ENCODE results near the gene TEDC1.
A peak's percentile ranks its signal among the peaks of the same experiment; 100 is the strongest.

TEDC1 gene

GRCh38 chr14:105487986-105488777 lies 2.9 kb upstream of the TEDC1 start:
- TF ChIP-seq CTCF (IDR thresholded peaks at IDR 0.05), result no peak

- no peak for TF ChIP-seq CTCF (IDR thresholded peaks at IDR 0.05)
Measured at GRCh38 chr14:105488781-105489541, 2.1 kb upstream of the TEDC1 start.

DNA sequence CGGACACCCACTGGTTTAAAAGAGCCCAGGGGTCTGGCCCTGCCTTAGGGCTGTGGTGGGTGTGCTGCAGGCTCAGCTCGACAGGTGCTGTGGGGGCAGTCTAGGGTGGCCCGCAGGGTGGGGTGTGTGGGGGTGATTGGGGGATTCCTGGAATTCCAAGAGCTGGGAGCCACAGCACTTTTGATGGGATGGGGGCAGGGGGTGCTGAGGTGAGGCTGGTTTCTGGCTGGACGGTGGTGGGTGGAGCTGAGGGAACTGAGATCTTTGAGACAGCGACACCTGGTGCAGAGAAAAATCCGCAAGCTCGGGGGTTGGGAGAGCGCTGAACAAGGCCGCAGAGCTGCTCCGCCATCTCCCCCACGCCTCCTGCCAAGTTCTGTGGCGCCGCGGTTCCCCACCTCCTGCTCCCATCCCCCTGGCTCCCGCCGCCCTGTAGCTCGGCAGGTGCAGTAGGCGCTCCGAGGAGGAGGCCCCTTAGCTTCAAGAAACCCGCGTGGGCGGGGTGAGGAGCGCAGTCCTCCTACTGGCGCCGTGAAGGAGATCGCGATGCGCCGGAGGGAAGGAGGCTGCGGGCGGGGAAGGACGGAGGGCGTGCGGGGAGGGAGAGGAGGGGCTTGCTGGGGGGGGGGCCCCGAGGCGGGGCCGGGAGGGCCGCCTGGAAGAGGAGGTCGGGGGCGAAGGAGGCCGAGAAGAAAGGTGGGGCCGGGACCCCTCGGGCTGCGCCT lies 1.3 kb upstream of the TEDC1 start:
- peak; percentile 61 for TF ChIP-seq CTCF (IDR thresholded peaks at IDR 0.05)

- TF ChIP-seq CTCF (IDR thresholded peaks at IDR 0.05), result no peak
Measured at GRCh38 chr14:105490267-105490571, 827 bp upstream of the TEDC1 start.

DNA sequence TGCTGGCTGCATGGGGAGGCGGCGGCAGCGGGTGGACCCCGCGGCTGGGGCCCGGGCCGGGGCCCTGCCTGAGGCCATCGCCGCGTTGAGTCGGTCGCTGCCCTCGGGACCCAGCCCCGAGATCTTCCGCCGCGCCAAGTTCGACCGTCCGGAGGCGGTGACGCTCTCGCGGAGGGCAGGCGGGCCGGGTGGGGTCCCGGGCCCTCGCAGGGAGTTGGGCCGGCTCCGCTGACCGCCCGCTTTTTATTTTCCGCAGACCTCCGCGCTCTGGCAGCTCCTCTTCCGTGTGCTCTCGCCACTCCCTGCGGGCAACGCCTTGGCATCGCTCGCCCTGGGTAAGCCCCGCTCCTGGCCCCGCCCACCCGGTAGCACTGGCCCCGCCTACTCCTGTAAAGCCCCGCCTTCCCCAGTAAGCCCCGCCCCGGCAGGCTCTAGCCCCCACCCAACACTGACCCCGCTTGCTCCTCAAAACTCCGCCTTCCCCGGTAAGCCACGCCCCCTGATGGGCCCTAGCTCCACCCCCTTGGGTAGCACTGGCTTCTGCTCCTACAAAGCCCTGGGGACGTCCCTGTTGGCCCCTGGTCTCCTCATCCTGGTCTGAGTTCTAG lies 424 bp downstream of the TEDC1 start:
- TF ChIP-seq CTCF (IDR thresholded peaks at IDR 0.05), result no peak

DNA sequence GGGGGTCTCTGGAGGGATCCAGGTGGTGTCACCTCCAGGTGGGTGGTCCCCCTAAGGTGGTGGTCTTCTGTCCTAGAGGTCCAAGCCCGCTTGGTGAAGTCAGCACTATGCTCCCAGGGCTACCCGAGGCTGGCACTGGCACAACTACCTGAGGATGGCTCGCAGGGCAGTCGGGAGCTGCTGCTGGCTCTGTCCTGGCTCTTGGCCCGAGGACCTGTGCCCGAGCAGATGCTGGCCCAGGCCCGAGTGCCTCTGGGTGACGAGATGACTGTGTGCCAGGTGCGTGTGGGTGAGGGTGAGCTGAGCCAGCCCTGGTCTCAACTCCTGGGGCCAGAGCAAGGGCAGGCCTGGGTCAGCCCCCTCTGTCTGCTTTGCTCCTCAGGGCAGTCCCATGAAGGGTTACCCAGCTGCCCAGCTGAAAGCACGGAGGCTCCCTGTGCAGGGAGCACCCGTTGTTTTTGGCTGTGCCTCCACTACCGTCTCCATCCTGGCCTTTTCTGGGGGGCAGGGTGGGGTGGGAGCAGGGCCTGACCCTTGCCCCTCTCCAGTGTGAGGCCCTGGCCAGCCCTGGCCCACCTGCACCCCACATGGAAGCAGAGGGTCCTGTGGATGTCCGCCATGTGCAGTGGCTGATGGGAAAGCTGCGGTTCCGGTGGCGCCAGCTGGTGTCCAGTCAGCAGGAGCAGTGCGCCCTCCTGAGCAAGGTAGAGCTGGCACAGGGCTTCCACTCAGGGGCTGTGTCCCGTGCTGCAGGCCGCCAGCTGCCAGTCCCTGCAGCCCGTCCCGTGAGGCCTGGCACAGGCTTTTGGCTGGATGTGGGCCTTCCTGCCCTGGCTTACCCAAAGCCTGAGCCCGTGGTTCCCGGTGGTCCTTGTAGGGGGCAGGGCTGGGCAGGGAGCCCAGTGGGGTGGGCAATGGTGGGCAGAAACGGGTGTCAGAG lies 1.3 kb downstream of the TEDC1 start:
- TF ChIP-seq CTCF (IDR thresholded peaks at IDR 0.05), result no peak

Measured in LNCAP (cell line).